ENCODE results near the gene KIF6. TPM values are rescaled to one million over a fixed set of nuclear protein-coding genes. Genes with fewer than 3 reads are reported as not detected.

KIF6 gene
- total RNA-seq, 1 donor from 2014 or later, result 2.0 TPM

- Histone ChIP-seq H2AFZ (ENCODE audit: low read depth, low read length) (no peak overlapping the region), H3K27ac (ENCODE audit: low read depth, low read length) (no peak overlapping the region), H3K27me3 (ENCODE audit: insufficient read depth, low read length) (no peaks in the 10 kb centered on the region), H4K20me1 (ENCODE audit: insufficient read depth, low read length) (no peaks in the 10 kb centered on the region), H3K9me3 (ENCODE audit: insufficient read depth, low read depth, low read length) (no peaks in the 10 kb centered on the region), H3K4me3 (ENCODE audit: insufficient read depth, low read depth, low read length) (no peak overlapping the region), H3K9ac (ENCODE audit: low read length) (no peak overlapping the region), H3K4me2 (ENCODE audit: low read length) (no peak overlapping the region), H3K79me2 (ENCODE audit: insufficient read depth, low read length) (no peaks in the 10 kb centered on the region), H3K4me1 (ENCODE audit: insufficient read depth, low read length) (no peaks in the 10 kb centered on the region), H3K36me3 (ENCODE audit: insufficient read depth, low read length) (no peaks in the 10 kb centered on the region)
- Mint-ChIP-seq H3K27ac (ENCODE audit: unreplicated experiment) (no peak overlapping the region), H3K4me1 (ENCODE audit: low read depth, unreplicated experiment) (no peaks in the 10 kb centered on the region), H3K4me3 (ENCODE audit: unreplicated experiment) (no peak overlapping the region), H3K9me3 (ENCODE audit: unreplicated experiment) (peaks cover 6% of the 10 kb centered on the region), H3K27me3 (ENCODE audit: low read depth, unreplicated experiment) (peaks cover 2% of the 10 kb centered on the region), H3K36me3 (ENCODE audit: low read depth, unreplicated experiment) (no peaks in the 10 kb centered on the region)
- TF ChIP-seq CTCF (IDR thresholded peaks at IDR 0.05; ENCODE audit: insufficient read depth, low read depth, low read length), result no peak
- no peak for TF ChIP-seq EZH2 (IDR thresholded peaks at IDR 0.05; ENCODE audit: insufficient read depth, low read length)
- DNase-seq (ENCODE audit: low read depth), result no peak
- no peak for FAIRE-seq
These were observed 248.5 kb downstream of the KIF6 start for GRCh38 chr6:39476670-39477069.

GRCh38 chr6:39476151-39476550, 249.1 kb downstream of the KIF6 start:
- DNase-seq (ENCODE audit: low read depth) (no peak), FAIRE-seq (no peak)
- Histone ChIP-seq H3K4me3 (ENCODE audit: insufficient read depth, low read depth, low read length) (no peak overlapping the region), H3K9me3 (ENCODE audit: insufficient read depth, low read depth, low read length) (no peaks in the 10 kb centered on the region), H2AFZ (ENCODE audit: low read depth, low read length) (no peak overlapping the region), H4K20me1 (ENCODE audit: insufficient read depth, low read length) (no peaks in the 10 kb centered on the region), H3K27me3 (ENCODE audit: insufficient read depth, low read length) (no peaks in the 10 kb centered on the region), H3K36me3 (ENCODE audit: insufficient read depth, low read length) (no peaks in the 10 kb centered on the region), H3K9ac (ENCODE audit: low read length) (no peak overlapping the region), H3K4me2 (ENCODE audit: low read length) (no peak overlapping the region), H3K4me1 (ENCODE audit: insufficient read depth, low read length) (no peaks in the 10 kb centered on the region), H3K79me2 (ENCODE audit: insufficient read depth, low read length) (no peaks in the 10 kb centered on the region), H3K27ac (ENCODE audit: low read depth, low read length) (no peak overlapping the region)
- Mint-ChIP-seq H3K4me1 (ENCODE audit: low read depth, unreplicated experiment) (no peaks in the 10 kb centered on the region), H3K4me3 (ENCODE audit: unreplicated experiment) (no peak overlapping the region), H3K27ac (ENCODE audit: unreplicated experiment) (no peak overlapping the region), H3K27me3 (ENCODE audit: low read depth, unreplicated experiment) (peaks cover 2% of the 10 kb centered on the region), H3K36me3 (ENCODE audit: low read depth, unreplicated experiment) (no peaks in the 10 kb centered on the region), H3K9me3 (ENCODE audit: unreplicated experiment) (peaks cover 6% of the 10 kb centered on the region)
- TF ChIP-seq CTCF (IDR thresholded peaks at IDR 0.05; ENCODE audit: insufficient read depth, low read depth, low read length), result no peak
- TF ChIP-seq EZH2 (IDR thresholded peaks at IDR 0.05; ENCODE audit: insufficient read depth, low read length), result no peak

GRCh38 chr6:39471954-39472659, 253.1 kb downstream of the KIF6 start:
- Histone ChIP-seq H3K4me2 (ENCODE audit: low read length) (no peak overlapping the region), H3K27me3 (ENCODE audit: insufficient read depth, low read length) (no peaks in the 10 kb centered on the region), H3K4me3 (ENCODE audit: insufficient read depth, low read depth, low read length) (no peak overlapping the region), H2AFZ (ENCODE audit: low read depth, low read length) (no peak overlapping the region), H3K27ac (ENCODE audit: low read depth, low read length) (no peak overlapping the region), H3K79me2 (ENCODE audit: insufficient read depth, low read length) (no peaks in the 10 kb centered on the region), H3K4me1 (ENCODE audit: insufficient read depth, low read length) (no peaks in the 10 kb centered on the region), H3K9ac (ENCODE audit: low read length) (no peak overlapping the region), H3K36me3 (ENCODE audit: insufficient read depth, low read length) (no peaks in the 10 kb centered on the region), H3K9me3 (ENCODE audit: insufficient read depth, low read depth, low read length) (no peaks in the 10 kb centered on the region), H4K20me1 (ENCODE audit: insufficient read depth, low read length) (no peaks in the 10 kb centered on the region)
- peaks cover 2% of the 10 kb centered on the region for H3K27me3 Mint-ChIP-seq (ENCODE audit: low read depth, unreplicated experiment)
- no peak overlapping the region for H3K27ac Mint-ChIP-seq (ENCODE audit: unreplicated experiment)
- DNase-seq (ENCODE audit: low read depth), result no peak
- H3K4me1 Mint-ChIP-seq (ENCODE audit: low read depth, unreplicated experiment), result no peaks in the 10 kb centered on the region
- H3K36me3 Mint-ChIP-seq (ENCODE audit: low read depth, unreplicated experiment), result no peaks in the 10 kb centered on the region
- FAIRE-seq, result no peak
- H3K9me3 Mint-ChIP-seq (ENCODE audit: unreplicated experiment), result peaks cover 2% of the 10 kb centered on the region
- no peak overlapping the region for H3K4me3 Mint-ChIP-seq (ENCODE audit: unreplicated experiment)
- TF ChIP-seq CTCF (IDR thresholded peaks at IDR 0.05; ENCODE audit: insufficient read depth, low read depth, low read length), result no peak
- TF ChIP-seq EZH2 (IDR thresholded peaks at IDR 0.05; ENCODE audit: insufficient read depth, low read length), result no peak
